Activated T-cell treated with anti-CD3 and anti-CD28 coated beads, Interleukin-2, amount 50 U/mL, for 1 hour (primary cell): ENCODE results near the gene PCDHGA9.
"Not testable (repeated sequence)": the region's sequence is repeated elsewhere in the genome, so short reads cannot be mapped to it uniquely, and the experiment has no call there.

Source experiments
- DNase-seq: peaks from one replicate; pipeline ENCODE4 v3.0.0-alpha.2; 2020

The PCDHGA9 gene

GRCh38 chr5:141402553-141403243, at the start of gene PCDHGA9:
Gene PCDHGA9, plus strand, starts transcription at chr5:141402778. Its CDS starts 175 bp downstream, at chr5:141402953.
- DNase-seq: no peak

GRCh38 chr5:141354900-141355469, 47.6 kb upstream of the PCDHGA9 start, which contains the start of gene PCDHGA4:
Gene PCDHGA4, plus strand, starts transcription at chr5:141355021. Its CDS starts 87 bp downstream, at chr5:141355108.
- DNase-seq: no peak

GRCh38 chr5:141355641-141356040, 46.9 kb upstream of the PCDHGA9 start:
- no peak for DNase-seq

- DNase-seq: no peak
These were observed 46.4 kb upstream of the PCDHGA9 start for GRCh38 chr5:141356133-141356532.

GRCh38 chr5:141356950-141357349, 45.6 kb upstream of the PCDHGA9 start:
- no peak for DNase-seq

GRCh38 chr5:141359790-141360426, 42.7 kb upstream of the PCDHGA9 start, which contains the start of gene PCDHGB2:
Gene PCDHGB2, plus strand, starts transcription at chr5:141359994. Its CDS starts 142 bp downstream, at chr5:141360136.
- DNase-seq: no peak

GRCh38 chr5:141360685-141361084, 41.9 kb upstream of the PCDHGA9 start:
- DNase-seq: no peak

- no peak for DNase-seq
These were observed 39.9 kb upstream of the PCDHGA9 start for GRCh38 chr5:141362719-141363118.

GRCh38 chr5:141363952-141364660, 38.5 kb upstream of the PCDHGA9 start, which contains the start of gene PCDHGA5:
Gene PCDHGA5, plus strand, starts transcription at chr5:141364162. Its CDS starts 169 bp downstream, at chr5:141364331.
- DNase-seq: no peak

- DNase-seq: no peak
These were observed 36.3 kb upstream of the PCDHGA9 start for GRCh38 chr5:141366016-141366896.

- DNase-seq: no peak
These were observed 32.4 kb upstream of the PCDHGA9 start, which contains the start of gene PCDHGB3 for GRCh38 chr5:141369994-141370848. Gene PCDHGB3, plus strand, starts transcription at chr5:141370242. Its CDS starts 153 bp downstream, at chr5:141370395.

GRCh38 chr5:141371572-141372475, 30.8 kb upstream of the PCDHGA9 start:
- no peak for DNase-seq

- no peak for DNase-seq
These were observed 28.8 kb upstream of the PCDHGA9 start, which contains the start of gene PCDHGA6 for GRCh38 chr5:141373673-141374317. Gene PCDHGA6, plus strand, starts transcription at chr5:141373891. Its CDS starts 193 bp downstream, at chr5:141374084.

GRCh38 chr5:141374627-141375026, 28.0 kb upstream of the PCDHGA9 start:
- DNase-seq: no peak

- not testable (repeated sequence) for DNase-seq
These were observed 27.0 kb upstream of the PCDHGA9 start for GRCh38 chr5:141375444-141376155.

GRCh38 chr5:141382469-141383294, 19.9 kb upstream of the PCDHGA9 start, which contains the start of gene PCDHGA7:
Gene PCDHGA7, plus strand, starts transcription at chr5:141382742. Its CDS starts 158 bp downstream, at chr5:141382900.
- DNase-seq: no peak

GRCh38 chr5:141383345-141383744, 19.2 kb upstream of the PCDHGA9 start:
- no peak for DNase-seq
